ENCODE data around the gene BCL11B.

DNA sequence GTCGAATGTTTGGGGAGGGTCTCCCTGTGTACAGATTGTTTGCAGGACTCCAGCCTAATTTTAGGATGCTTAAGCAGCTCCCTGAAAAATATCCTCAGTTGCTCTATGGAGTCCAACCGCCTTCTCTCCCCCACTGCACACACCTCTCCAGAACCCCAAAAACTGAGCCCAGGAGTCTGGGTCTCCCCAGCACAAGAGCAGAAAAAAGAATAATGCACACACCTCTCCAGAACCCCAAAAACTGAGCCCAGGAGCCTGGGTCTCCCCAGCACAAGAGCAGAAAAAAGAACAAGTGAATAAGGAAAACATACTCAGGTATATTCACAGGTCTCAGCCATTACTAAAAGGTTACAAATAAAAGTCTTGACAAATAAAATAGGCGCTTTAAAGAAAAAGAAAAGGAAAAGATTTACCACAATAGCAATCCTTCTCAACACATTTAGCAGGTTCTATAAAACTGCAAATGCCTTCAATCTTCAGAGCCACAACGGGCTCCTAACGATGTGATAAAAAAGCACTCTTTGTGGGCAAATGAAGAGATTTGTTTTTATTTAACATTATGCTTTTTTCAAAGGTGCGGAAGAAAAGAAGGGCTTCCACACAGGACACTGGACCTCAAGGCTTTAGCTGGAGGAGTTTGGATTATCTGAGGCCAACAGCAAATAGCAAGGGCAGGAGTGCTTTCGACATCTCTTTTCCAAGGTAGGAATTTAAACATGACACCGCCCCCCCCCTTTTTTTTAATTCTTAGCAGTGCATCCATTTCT, 8.2 kb downstream of the BCL11B start:
- TF ChIP-seq POLR2A (IDR thresholded peaks at IDR 0.05) = no peak
- no peak for TF ChIP-seq CTCF (IDR thresholded peaks at IDR 0.05)

Data from tibial nerve (tissue), 3 donors.